Measurements from ENCODE around the gene FBXW11.

The FBXW11 gene

GRCh38 chr5:171867786-171868185 lies 138.7 kb downstream of the FBXW11 start:
- no peak for DNase-seq (ENCODE audit: low spot score)

GRCh38 chr5:171865471-171865870 lies 141.0 kb downstream of the FBXW11 start:
- no peak for DNase-seq (ENCODE audit: low spot score)

GRCh38 chr5:171863935-171864334 lies 142.5 kb downstream of the FBXW11 start:
- no peak for DNase-seq (ENCODE audit: low spot score)

- no peak for DNase-seq (ENCODE audit: low spot score)
Measured at GRCh38 chr5:171862624-171863023, 143.8 kb downstream of the FBXW11 start.

GRCh38 chr5:171861381-171861780 lies 145.1 kb downstream of the FBXW11 start:
- no peak for DNase-seq (ENCODE audit: low spot score)

GRCh38 chr5:171858303-171858702 lies 148.1 kb downstream of the FBXW11 start:
- DNase-seq (ENCODE audit: low spot score) = no peak

GRCh38 chr5:171857489-171857876 lies 149.0 kb downstream of the FBXW11 start:
- no peak for DNase-seq (ENCODE audit: low spot score)

GRCh38 chr5:171855798-171856763 lies 150.4 kb downstream of the FBXW11 start:
- no peak for DNase-seq (ENCODE audit: low spot score)

GRCh38 chr5:171855265-171855664 lies 151.2 kb downstream of the FBXW11 start:
- no peak for DNase-seq (ENCODE audit: low spot score)

GRCh38 chr5:171852255-171852681 lies 154.2 kb downstream of the FBXW11 start:
- no peak for DNase-seq (ENCODE audit: low spot score)

- DNase-seq (ENCODE audit: low spot score) = no peak
Measured at GRCh38 chr5:171851251-171851650, 155.2 kb downstream of the FBXW11 start.

- no peak for DNase-seq (ENCODE audit: low spot score)
Measured at GRCh38 chr5:171850324-171850947, 156.0 kb downstream of the FBXW11 start.

GRCh38 chr5:171849585-171850323 lies 156.7 kb downstream of the FBXW11 start:
- no peak for DNase-seq (ENCODE audit: low spot score)

GRCh38 chr5:171848911-171849520 lies 157.4 kb downstream of the FBXW11 start:
- DNase-seq (ENCODE audit: low spot score) = no peak

- no peak for DNase-seq (ENCODE audit: low spot score)
Measured at GRCh38 chr5:171848486-171848885, 158.0 kb downstream of the FBXW11 start.

GRCh38 chr5:171848006-171848405 lies 158.4 kb downstream of the FBXW11 start:
- no peak for DNase-seq (ENCODE audit: low spot score)

- no peak for DNase-seq (ENCODE audit: low spot score)
Measured at GRCh38 chr5:171847026-171847425, 159.4 kb downstream of the FBXW11 start.

- DNase-seq (ENCODE audit: low spot score) = no peak
Measured at GRCh38 chr5:171846323-171846722, 160.1 kb downstream of the FBXW11 start.

GRCh38 chr5:171845857-171846256 lies 160.6 kb downstream of the FBXW11 start:
- DNase-seq (ENCODE audit: low spot score) = peak; percentile 13

GRCh38 chr5:171845040-171845630 lies 161.3 kb downstream of the FBXW11 start:
- no peak for DNase-seq (ENCODE audit: low spot score)

- no peak for DNase-seq (ENCODE audit: low spot score)
Measured at GRCh38 chr5:171842777-171843328, 163.6 kb downstream of the FBXW11 start.

Measured in pons (tissue), 1 donor.